ENCODE data around the gene ST8SIA5. TPM values are rescaled to one million over a fixed set of nuclear protein-coding genes. Genes with fewer than 3 reads are reported as not detected.

Gene ST8SIA5
- total RNA-seq, 2 experiments from 2014 or later, result 0.08 TPM; not detected in 1

- no peak for ATAC-seq (ENCODE audit: poor library complexity)
Observed at GRCh38 chr18:46767217-46767616, 10.4 kb upstream of the ST8SIA5 start.

GRCh38 chr18:46764586-46764985 is 7.7 kb upstream of the ST8SIA5 start:
- Histone ChIP-seq H3K4me1 (ENCODE audit: insufficient read depth, low read length) (no peaks in the 10 kb centered on the region), H3K27me3 (ENCODE audit: control insufficient read depth in 1 of 2, insufficient read depth in 2 of 2, low read length in 2 of 2) (peaks cover 5 to 18% of the 10 kb centered on the region in 2 experiments), H3K9me3 (ENCODE audit: control insufficient read depth in 1 of 2, insufficient read depth in 1 of 2, low read length in 2 of 2) (no peaks in the 10 kb centered on the region), H3K27ac (ENCODE audit: low read depth in 1 of 2, low read length in 2 of 2) (no peak overlapping the region), H3K36me3 (ENCODE audit: insufficient read depth, low read length) (no peaks in the 10 kb centered on the region), H3K4me3 (ENCODE audit: low read length) (no peak overlapping the region)
- Mint-ChIP-seq H3K4me3 (no peak overlapping the region), H3K36me3 (ENCODE audit: low read depth) (no peaks in the 10 kb centered on the region), H3K4me1 (ENCODE audit: low read depth) (no peaks in the 10 kb centered on the region), H3K9me3 (no peaks in the 10 kb centered on the region), H3K27me3 (peaks cover 56% of the 10 kb centered on the region), H3K27ac (no peak overlapping the region)
- intact Hi-C loops (cut with DNase I, micrococcal nuclease), result no loop called here
- ChIA-PET CTCF (no interaction called here), POLR2A (no interaction called here)
- no peak for TF ChIP-seq CTCF (IDR thresholded peaks at IDR 0.05)
- no peak for ATAC-seq (ENCODE audit: poor library complexity)
- DNase-seq, result no peak

More at GRCh38 chr18:46767217-46767616, 10.4 kb upstream of the ST8SIA5 start:
- no peak overlapping the region for H3K4me3 Mint-ChIP-seq
- Histone ChIP-seq H3K4me1 (ENCODE audit: insufficient read depth, low read length) (no peaks in the 10 kb centered on the region), H3K36me3 (ENCODE audit: insufficient read depth, low read length) (no peaks in the 10 kb centered on the region), H3K27me3 (ENCODE audit: control insufficient read depth in 1 of 2, insufficient read depth in 2 of 2, low read length in 2 of 2) (peaks cover 2 to 10% of the 10 kb centered on the region in 2 experiments), H3K4me3 (ENCODE audit: low read length) (no peak overlapping the region), H3K9me3 (ENCODE audit: control insufficient read depth in 1 of 2, insufficient read depth in 1 of 2, low read length in 2 of 2) (no peaks in the 10 kb centered on the region), H3K27ac (ENCODE audit: low read depth in 1 of 2, low read length in 2 of 2) (no peak overlapping the region)
- TF ChIP-seq CTCF (IDR thresholded peaks at IDR 0.05), result no peak
- intact Hi-C loops (cut with DNase I, micrococcal nuclease), result no loop called here
- H3K9me3 Mint-ChIP-seq, result no peaks in the 10 kb centered on the region
- POLR2A ChIA-PET, result no interaction called here
- DNase-seq, result no peak
- peaks cover 32% of the 10 kb centered on the region for H3K27me3 Mint-ChIP-seq
- no peak overlapping the region for H3K27ac Mint-ChIP-seq
- no peaks in the 10 kb centered on the region for H3K4me1 Mint-ChIP-seq (ENCODE audit: low read depth)
- CTCF ChIA-PET, result no interaction called here
- H3K36me3 Mint-ChIP-seq (ENCODE audit: low read depth), result no peaks in the 10 kb centered on the region

GRCh38 chr18:46761059-46761769 is 4.4 kb upstream of the ST8SIA5 start:
- no peaks in the 10 kb centered on the region for H3K36me3 ChIP-seq (ENCODE audit: insufficient read depth, low read length)
- no peaks in the 10 kb centered on the region for H3K36me3 Mint-ChIP-seq (ENCODE audit: low read depth)
- H3K27me3 Mint-ChIP-seq, result peaks cover 78% of the 10 kb centered on the region
- CTCF ChIA-PET, result no interaction called here
- DNase-seq (no peak), ATAC-seq (ENCODE audit: poor library complexity) (no peak)
- H3K27ac ChIP-seq (ENCODE audit: low read depth in 1 of 2, low read length in 2 of 2), result no peak overlapping the region
- peaks cover 10% of the 10 kb centered on the region for H3K4me1 ChIP-seq (ENCODE audit: insufficient read depth, low read length)
- no peak overlapping the region for H3K4me3 ChIP-seq (ENCODE audit: low read length)
- H3K27ac Mint-ChIP-seq, result no peak overlapping the region
- TF ChIP-seq CTCF (IDR thresholded peaks at IDR 0.05), result no peak
- H3K9me3 Mint-ChIP-seq, result no peaks in the 10 kb centered on the region
- intact Hi-C loops (cut with DNase I, micrococcal nuclease), result no loop called here
- POLR2A ChIA-PET, result no interaction called here
- H3K27me3 ChIP-seq (ENCODE audit: control insufficient read depth in 1 of 2, insufficient read depth in 2 of 2, low read length in 2 of 2), result peaks cover 20 to 42% of the 10 kb centered on the region in 2 experiments
- peaks cover 0 to 5% of the 10 kb centered on the region in 2 experiments for H3K9me3 ChIP-seq (ENCODE audit: control insufficient read depth in 1 of 2, insufficient read depth in 1 of 2, low read length in 2 of 2)
- peaks cover 4% of the 10 kb centered on the region for H3K4me1 Mint-ChIP-seq (ENCODE audit: low read depth)
- no peak overlapping the region for H3K4me3 Mint-ChIP-seq
